SJSA1 (cell line): Measurements from ENCODE around the gene TAF4. TPM values are rescaled to one million over a fixed set of nuclear protein-coding genes. Genes with fewer than 3 reads are reported as not detected.

Experiments
- DNase-seq, 2 experiments: peaks; one replicate each; pipeline ENCODE4 v3.0.0-alpha.2; 2015 to 2020; ENCODE audit warnings: low spot score in 2 of 2, low read depth in 1 of 2
- H3K27ac ChIP-seq: fragments of 250-450 bp; sonication (Bioruptor Pico); 2 replicates; pipeline ENCODE4 v1.5.1; 2020; ENCODE audit warnings: mild to moderate bottlenecking, moderate library complexity
- H3K27me3 ChIP-seq: fragments of 250-450 bp; sonication (Bioruptor Pico); replicated peaks from 2 replicates; pipeline ENCODE4 v1.5.1; 2020; ENCODE audit warnings: mild to moderate bottlenecking, moderate library complexity
- H3K36me3 ChIP-seq: fragments of 250-450 bp; sonication (Bioruptor Pico); 2 replicates; pipeline ENCODE4 v1.5.1; 2020; ENCODE audit warnings: mild to moderate bottlenecking
- H3K4me1 ChIP-seq: fragments of 250-450 bp; sonication (Bioruptor Pico); replicated peaks from 2 replicates; pipeline ENCODE4 v1.6.1; 2021; ENCODE audit warnings: mild to moderate bottlenecking
- H3K4me3 ChIP-seq: fragments of 250-450 bp; sonication (Bioruptor Pico); 2 replicates; pipeline ENCODE4 v1.5.1; 2020; ENCODE audit warnings: mild to moderate bottlenecking
- H3K9me3 ChIP-seq: fragments of 250-450 bp; sonication (Bioruptor Pico); replicated peaks from 2 replicates; pipeline ENCODE4 v1.5.1; 2020; ENCODE audit warnings: mild to moderate bottlenecking
- total RNA-seq: library from RNA; depleted of rRNA; stranded (reverse); fragments of >200 nt; shearing (Covaris generic); gene quantifications from 2 replicates; pipeline ENCODE4 v1.2.3, GENCODE V29; 2014; rRNA removed

Gene TAF4, protein sequence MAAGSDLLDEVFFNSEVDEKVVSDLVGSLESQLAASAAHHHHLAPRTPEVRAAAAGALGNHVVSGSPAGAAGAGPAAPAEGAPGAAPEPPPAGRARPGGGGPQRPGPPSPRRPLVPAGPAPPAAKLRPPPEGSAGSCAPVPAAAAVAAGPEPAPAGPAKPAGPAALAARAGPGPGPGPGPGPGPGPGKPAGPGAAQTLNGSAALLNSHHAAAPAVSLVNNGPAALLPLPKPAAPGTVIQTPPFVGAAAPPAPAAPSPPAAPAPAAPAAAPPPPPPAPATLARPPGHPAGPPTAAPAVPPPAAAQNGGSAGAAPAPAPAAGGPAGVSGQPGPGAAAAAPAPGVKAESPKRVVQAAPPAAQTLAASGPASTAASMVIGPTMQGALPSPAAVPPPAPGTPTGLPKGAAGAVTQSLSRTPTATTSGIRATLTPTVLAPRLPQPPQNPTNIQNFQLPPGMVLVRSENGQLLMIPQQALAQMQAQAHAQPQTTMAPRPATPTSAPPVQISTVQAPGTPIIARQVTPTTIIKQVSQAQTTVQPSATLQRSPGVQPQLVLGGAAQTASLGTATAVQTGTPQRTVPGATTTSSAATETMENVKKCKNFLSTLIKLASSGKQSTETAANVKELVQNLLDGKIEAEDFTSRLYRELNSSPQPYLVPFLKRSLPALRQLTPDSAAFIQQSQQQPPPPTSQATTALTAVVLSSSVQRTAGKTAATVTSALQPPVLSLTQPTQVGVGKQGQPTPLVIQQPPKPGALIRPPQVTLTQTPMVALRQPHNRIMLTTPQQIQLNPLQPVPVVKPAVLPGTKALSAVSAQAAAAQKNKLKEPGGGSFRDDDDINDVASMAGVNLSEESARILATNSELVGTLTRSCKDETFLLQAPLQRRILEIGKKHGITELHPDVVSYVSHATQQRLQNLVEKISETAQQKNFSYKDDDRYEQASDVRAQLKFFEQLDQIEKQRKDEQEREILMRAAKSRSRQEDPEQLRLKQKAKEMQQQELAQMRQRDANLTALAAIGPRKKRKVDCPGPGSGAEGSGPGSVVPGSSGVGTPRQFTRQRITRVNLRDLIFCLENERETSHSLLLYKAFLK
- 0.38 and 7.1 TPM in 2 replicates for total RNA-seq

- H3K27ac ChIP-seq = peak within 1 kb of the TSS; percentile 72
- no peaks in the 10 kb centered on the region for H3K27me3 ChIP-seq
- peak; percentile 70 to 72 for DNase-seq
- no peaks in the 10 kb centered on the region; the same call in 1 of the 2 replicates for H3K9me3 ChIP-seq
- H3K4me1 ChIP-seq = peaks cover 17% of the 10 kb centered on the region
- H3K36me3 ChIP-seq = peaks cover 18% of the 10 kb centered on the region
- H3K4me3 ChIP-seq = peak within 1 kb of the TSS; percentile 96
Observed at GRCh38 chr20:62065674-62066338, at the start of gene TAF4. Gene TAF4, minus strand, starts transcription at chr20:62065881. Its CDS starts 71 bp downstream, at chr20:62065810.

DNA sequence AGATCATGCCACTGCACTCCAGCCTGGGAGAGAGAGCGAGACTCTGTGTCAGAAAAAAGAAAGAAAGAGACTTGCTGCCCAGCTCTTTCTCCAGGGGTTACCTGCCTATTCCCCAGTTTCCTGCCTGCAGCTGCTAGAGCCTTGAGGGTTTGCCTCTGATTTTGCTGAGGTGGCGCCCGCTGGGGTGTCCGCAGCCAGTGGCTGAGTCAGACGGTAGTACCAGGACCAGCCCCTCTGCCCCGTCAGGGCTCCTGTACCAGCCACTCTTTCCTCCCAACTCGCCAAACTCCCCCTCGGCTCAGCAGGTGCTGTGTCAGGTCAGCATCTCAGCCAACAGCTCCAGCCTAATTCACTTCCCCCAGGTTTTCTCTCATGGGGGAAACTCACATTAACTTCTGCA, 49.2 kb upstream of the TAF4 start:
- no peak for DNase-seq
- peaks cover 11% of the 10 kb centered on the region for H3K9me3 ChIP-seq
- H3K4me1 ChIP-seq = no peaks in the 10 kb centered on the region
- H3K4me3 ChIP-seq = no peak overlapping the region
- H3K27me3 ChIP-seq = peaks cover 24% of the 10 kb centered on the region
- H3K36me3 ChIP-seq = no peaks in the 10 kb centered on the region
- H3K27ac ChIP-seq = no peak overlapping the region

DNA sequence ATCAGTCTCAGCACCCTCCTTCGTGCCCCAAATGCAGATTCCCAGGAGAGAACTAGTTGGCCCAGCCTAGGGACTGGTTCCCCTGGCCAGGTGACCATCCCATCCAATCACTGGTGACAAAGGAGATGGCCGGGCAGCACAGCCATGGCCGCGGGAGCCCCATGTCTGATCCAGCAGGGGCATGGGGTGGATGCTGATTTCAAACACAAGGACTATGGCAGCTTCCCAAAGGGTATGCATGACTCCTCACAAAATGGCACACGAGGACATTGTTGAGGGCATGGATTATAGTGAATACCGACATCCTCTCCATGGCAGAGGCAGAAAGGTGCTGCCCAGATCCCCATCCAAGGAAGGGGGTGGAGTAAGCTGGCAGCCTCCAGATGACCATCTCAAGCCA, 46.7 kb upstream of the TAF4 start:
- Histone ChIP-seq H3K4me3 (no peak overlapping the region), H3K27me3 (peaks cover 13% of the 10 kb centered on the region), H3K27ac (no peak overlapping the region), H3K36me3 (no peaks in the 10 kb centered on the region), H3K4me1 (no peaks in the 10 kb centered on the region), H3K9me3 (peaks cover 22% of the 10 kb centered on the region)
- DNase-seq = no peak

GRCh38 chr20:62111148-62111547, 45.5 kb upstream of the TAF4 start:
- Histone ChIP-seq H3K27me3 (peaks cover 7% of the 10 kb centered on the region; the same call in 1 of the 2 replicates), H3K9me3 (peaks cover 18% of the 10 kb centered on the region), H3K4me1 (no peaks in the 10 kb centered on the region), H3K27ac (no peak overlapping the region), H3K4me3 (no peak overlapping the region), H3K36me3 (no peaks in the 10 kb centered on the region)
- no peak for DNase-seq

DNA sequence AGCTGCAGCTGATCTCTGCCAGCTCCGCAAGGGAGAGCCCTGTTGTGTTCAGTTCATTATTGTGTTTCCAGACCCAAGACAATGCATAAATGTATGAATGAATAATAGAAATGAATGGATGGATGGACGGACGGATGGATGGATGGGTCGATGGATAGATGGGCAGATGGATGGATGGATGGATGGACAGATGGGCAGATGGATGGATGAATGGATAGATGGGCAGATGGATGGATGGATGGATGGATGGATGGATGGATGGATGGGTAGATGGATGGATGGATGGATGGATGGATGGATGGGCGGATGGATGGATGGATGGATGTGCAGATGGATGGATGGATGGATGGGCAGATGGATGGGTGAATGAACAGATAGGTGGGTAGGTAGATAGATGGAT, 39.9 kb upstream of the TAF4 start:
- Histone ChIP-seq H3K36me3 (no peaks in the 10 kb centered on the region), H3K4me1 (no peaks in the 10 kb centered on the region), H3K4me3 (no peak overlapping the region), H3K27ac (no peak overlapping the region), H3K9me3 (peaks cover 20% of the 10 kb centered on the region), H3K27me3 (no peaks in the 10 kb centered on the region)
- DNase-seq = no peak

DNA sequence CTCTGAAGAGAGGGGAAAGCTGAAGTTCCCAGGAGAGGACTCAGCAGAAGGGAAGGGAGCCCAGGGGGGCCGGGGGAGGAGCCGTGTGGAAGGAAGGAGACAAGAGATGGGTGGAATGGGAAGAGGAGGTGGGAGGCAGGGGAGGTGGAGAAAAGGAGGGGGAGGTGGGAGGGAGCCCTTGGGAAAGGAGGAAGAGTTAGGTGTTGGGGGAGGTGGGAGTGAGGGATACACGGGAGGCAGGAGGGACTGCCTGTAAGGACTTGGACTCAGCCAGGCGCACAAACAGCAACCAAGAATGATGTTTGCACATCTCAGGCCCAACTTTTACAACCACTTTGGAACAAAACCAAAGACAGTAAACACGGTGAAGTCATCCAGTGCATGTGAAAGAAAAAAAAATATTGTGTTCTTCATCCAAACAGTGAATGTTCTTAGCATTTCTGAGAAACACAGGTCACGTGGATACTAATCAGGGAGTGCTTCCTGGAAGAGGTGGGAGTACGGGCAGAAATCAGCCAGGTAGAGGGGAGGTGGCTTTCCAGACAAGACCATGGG, 39.2 kb upstream of the TAF4 start:
- H3K9me3 ChIP-seq = peaks cover 17% of the 10 kb centered on the region
- H3K27ac ChIP-seq = no peak overlapping the region
- H3K27me3 ChIP-seq = no peaks in the 10 kb centered on the region
- no peak overlapping the region for H3K4me3 ChIP-seq
- no peaks in the 10 kb centered on the region for H3K36me3 ChIP-seq
- DNase-seq = no peak
- no peaks in the 10 kb centered on the region for H3K4me1 ChIP-seq

GRCh38 chr20:62104234-62104789, 38.6 kb upstream of the TAF4 start:
- Histone ChIP-seq H3K36me3 (no peaks in the 10 kb centered on the region), H3K4me3 (no peak overlapping the region), H3K4me1 (no peaks in the 10 kb centered on the region), H3K27me3 (no peaks in the 10 kb centered on the region), H3K9me3 (peaks cover 14% of the 10 kb centered on the region), H3K27ac (no peak overlapping the region)
- DNase-seq = no peak

DNA sequence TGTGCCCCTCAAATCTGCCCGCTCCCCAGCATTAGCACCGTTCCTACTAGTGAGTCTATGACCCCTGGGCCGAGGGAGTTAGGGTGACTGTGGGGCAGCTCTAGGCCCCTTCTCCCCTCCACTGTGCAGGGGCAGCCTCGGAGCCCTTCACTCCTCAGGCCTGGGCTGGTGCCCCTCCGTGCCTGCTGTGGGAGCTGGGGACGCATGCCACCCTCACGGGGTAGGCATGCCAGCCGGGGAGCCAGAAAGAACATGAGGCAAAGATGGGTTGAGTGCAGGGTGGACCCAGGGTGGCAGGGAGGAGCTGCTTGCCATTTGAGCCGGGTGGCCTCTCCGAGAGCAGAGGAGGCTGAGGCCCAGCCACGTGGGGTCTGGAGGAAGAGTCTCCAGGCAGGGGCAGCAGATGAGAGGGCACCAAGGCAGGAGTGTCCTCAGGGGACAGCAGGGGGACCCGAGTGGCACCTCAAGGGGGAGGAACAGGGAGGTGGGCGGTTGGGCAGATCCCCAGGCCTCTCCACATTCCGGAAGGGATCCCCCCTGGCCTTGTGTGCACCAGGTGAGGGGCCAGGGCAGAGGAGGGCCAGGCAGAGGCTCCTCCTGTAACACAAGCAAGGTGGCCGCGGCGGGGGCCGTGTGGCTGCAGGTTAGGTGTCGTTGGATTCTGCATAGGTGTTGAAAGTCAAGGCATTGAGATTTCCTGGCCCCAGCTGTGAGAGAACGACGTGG, 38.0 kb upstream of the TAF4 start:
- H3K9me3 ChIP-seq = peaks cover 7% of the 10 kb centered on the region

GRCh38 chr20:62101078-62101477, 35.4 kb upstream of the TAF4 start:
- DNase-seq = no peak
- Histone ChIP-seq H3K36me3 (no peaks in the 10 kb centered on the region), H3K27me3 (no peaks in the 10 kb centered on the region), H3K4me3 (no peak overlapping the region), H3K4me1 (no peaks in the 10 kb centered on the region), H3K9me3 (peaks cover 6% of the 10 kb centered on the region; the same call in 1 of the 2 replicates), H3K27ac (no peak overlapping the region)

More for the DNA sequence above, 38.0 kb upstream of the TAF4 start:
- no peaks in the 10 kb centered on the region for H3K27me3 ChIP-seq
- no peaks in the 10 kb centered on the region for H3K36me3 ChIP-seq
- H3K4me1 ChIP-seq = no peaks in the 10 kb centered on the region
- H3K4me3 ChIP-seq = no peak overlapping the region
- DNase-seq = no peak
- no peak overlapping the region for H3K27ac ChIP-seq

DNA sequence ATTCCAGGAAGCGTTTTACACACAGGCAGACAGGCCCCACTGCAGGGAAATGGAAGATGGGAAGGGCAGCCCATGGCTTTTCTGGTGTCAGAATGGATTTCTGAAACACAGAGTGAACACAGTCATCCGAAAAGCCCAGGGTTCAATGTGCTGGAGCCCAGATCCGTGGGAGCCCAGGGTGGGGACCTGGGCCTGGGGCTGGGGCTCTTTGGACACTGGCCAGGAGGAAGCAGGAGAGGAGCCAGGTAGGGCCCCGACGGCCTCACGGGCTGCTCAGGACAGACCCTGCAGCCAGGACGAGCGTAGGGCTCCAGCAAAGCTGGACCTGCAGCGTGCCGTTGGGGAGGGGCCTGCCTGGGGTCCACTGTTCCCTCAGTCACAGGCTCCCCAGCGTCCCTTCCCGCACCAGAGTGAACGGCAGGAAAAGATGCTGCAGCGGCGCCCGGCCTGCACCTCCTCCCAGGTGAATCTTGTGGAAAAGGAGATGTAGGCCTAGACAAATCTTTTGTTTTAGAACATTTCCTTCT, 32.3 kb upstream of the TAF4 start:
- Histone ChIP-seq H3K27me3 (no peaks in the 10 kb centered on the region), H3K9me3 (no peaks in the 10 kb centered on the region), H3K36me3 (no peaks in the 10 kb centered on the region), H3K4me3 (no peak overlapping the region), H3K4me1 (no peaks in the 10 kb centered on the region), H3K27ac (no peak overlapping the region)
- no peak for DNase-seq

- Histone ChIP-seq H3K4me3 (no peak overlapping the region), H3K36me3 (no peaks in the 10 kb centered on the region), H3K27me3 (peaks cover 3% of the 10 kb centered on the region; the same call in 1 of the 2 replicates), H3K4me1 (no peaks in the 10 kb centered on the region), H3K27ac (no peak overlapping the region), H3K9me3 (no peaks in the 10 kb centered on the region)
- DNase-seq = no peak
Observed at GRCh38 chr20:62096421-62097380, 31.0 kb upstream of the TAF4 start.
